Measurements from ENCODE around the gene KLHL3.

Gene KLHL3

GRCh38 chr5:137633896-137634295 is 102.0 kb downstream of the KLHL3 start:
- DNase-seq (ENCODE audit: low spot score): no peak

- DNase-seq (ENCODE audit: low spot score): no peak
Measured at GRCh38 chr5:137632716-137633115, 103.2 kb downstream of the KLHL3 start.

GRCh38 chr5:137631453-137631852 is 104.4 kb downstream of the KLHL3 start:
- DNase-seq (ENCODE audit: low spot score): no peak

GRCh38 chr5:137630972-137631370 is 104.9 kb downstream of the KLHL3 start:
- no peak for DNase-seq (ENCODE audit: low spot score)

- DNase-seq (ENCODE audit: low spot score): no peak
Measured at GRCh38 chr5:137630216-137630971, 105.5 kb downstream of the KLHL3 start.

- DNase-seq (ENCODE audit: low spot score): peak; percentile 72
Measured at GRCh38 chr5:137629646-137630045, 106.2 kb downstream of the KLHL3 start.

GRCh38 chr5:137627706-137628105 is 108.2 kb downstream of the KLHL3 start:
- DNase-seq (ENCODE audit: low spot score): no peak

- DNase-seq (ENCODE audit: low spot score): no peak
Measured at GRCh38 chr5:137627293-137627692, 108.6 kb downstream of the KLHL3 start.

- no peak for DNase-seq (ENCODE audit: low spot score)
Measured at GRCh38 chr5:137624786-137625349, 111.0 kb downstream of the KLHL3 start.

GRCh38 chr5:137622850-137623249 is 113.0 kb downstream of the KLHL3 start:
- peak; percentile 18 for DNase-seq (ENCODE audit: low spot score)

- no peak for DNase-seq (ENCODE audit: low spot score)
Measured at GRCh38 chr5:137621861-137622823, 113.7 kb downstream of the KLHL3 start.

- DNase-seq (ENCODE audit: low spot score): no peak
Measured at GRCh38 chr5:137621306-137621705, 114.6 kb downstream of the KLHL3 start.

- DNase-seq (ENCODE audit: low spot score): no peak
Measured at GRCh38 chr5:137619191-137619870, 116.6 kb downstream of the KLHL3 start.

GRCh38 chr5:137618476-137618875 is 117.4 kb downstream of the KLHL3 start:
- DNase-seq (ENCODE audit: low spot score): no peak

- no peak for DNase-seq (ENCODE audit: low spot score)
Measured at GRCh38 chr5:137617528-137618205, 118.2 kb downstream of the KLHL3 start.

GRCh38 chr5:137616046-137616445 is 119.8 kb downstream of the KLHL3 start:
- no peak for DNase-seq (ENCODE audit: low spot score)

- DNase-seq (ENCODE audit: low spot score): no peak
Measured at GRCh38 chr5:137615171-137615775, 120.6 kb downstream of the KLHL3 start.

- DNase-seq (ENCODE audit: low spot score): no peak
Measured at GRCh38 chr5:137613554-137614265, 122.2 kb downstream of the KLHL3 start.

GRCh38 chr5:137612576-137612975 is 123.3 kb downstream of the KLHL3 start:
- DNase-seq (ENCODE audit: low spot score): no peak

- DNase-seq (ENCODE audit: low spot score): no peak
Measured at GRCh38 chr5:137611794-137612435, 124.0 kb downstream of the KLHL3 start.

Data from germinal center (tissue), 1 donor.